Heart left ventricle (tissue), 16 donors: ENCODE data around the gene MRPL32. TPM values are rescaled to one million over a fixed set of nuclear protein-coding genes. Genes with fewer than 3 reads are reported as not detected.

Experiments
- ATAC-seq, 4 donors: fragments of 200-7000 bp; cut with Tn5 transposase; one replicate each; pipeline ENCODE4 v1.9.1; 2020 to 2022; ENCODE audit warnings: moderate library complexity in 4 of 4, mild to moderate bottlenecking in 3 of 4, moderate number of reproducible peaks in 1 of 4
- DNase-seq, 5 donors: peaks; one replicate each; pipeline ENCODE4 v3.0.0-alpha.2; 2020
- H3K27ac ChIP-seq, 12 donors: fragments of 200-600 bp; sonication (generic) in 4 of 12; one replicate each; pipeline versions ENCODE4 v1.5.0 to v1.8.0; 2016 to 2022; ENCODE audit warnings: mild to moderate bottlenecking in 2 of 12
- H3K27me3 ChIP-seq, 9 donors: fragments of 200-600 bp; sonication (generic) in 2 of 9; one replicate each; pipeline versions ENCODE4 v1.5.1 to v1.8.0; 2016 to 2022; ENCODE audit warnings: mild to moderate bottlenecking in 3 of 9
- H3K36me3 ChIP-seq, 9 donors: fragments of 200-600 bp; sonication (generic) in 2 of 9; one replicate each; pipeline versions ENCODE4 v1.5.0 to v1.8.0; 2018 to 2022; ENCODE audit warnings: mild to moderate bottlenecking in 2 of 9
- H3K4me1 ChIP-seq, 12 donors: fragments of 200-600 bp; sonication (generic) in 4 of 12; one replicate each; pipeline versions ENCODE4 v1.5.0 to v1.8.0; 2016 to 2022; ENCODE audit warnings: mild to moderate bottlenecking in 3 of 12
- H3K4me3 ChIP-seq, 12 donors: fragments of 200-600 bp; sonication (generic) in 4 of 12; one replicate each; pipeline versions ENCODE4 v1.5.0 to v1.8.0; 2017 to 2022; ENCODE audit warnings: mild to moderate bottlenecking in 9 of 12, moderate library complexity in 4 of 12
- H3K9me3 ChIP-seq, 12 donors: fragments of 200-600 bp; sonication (generic) in 4 of 12; one replicate each; pipeline versions ENCODE4 v1.5.0 to v1.8.0; 2016 to 2022; ENCODE audit warnings: mild to moderate bottlenecking in 1 of 12
- POLR2A ChIP-seq, 2 donors: fragments of 450-650 bp; IDR thresholded peaks; one replicate each; pipeline ENCODE4 v1.6.1; 2017; ENCODE audit warnings: antibody characterized with exemption in 2 of 2, mild to moderate bottlenecking in 2 of 2, moderate library complexity in 2 of 2
- WGBS, 4 donors: extraction: QIAGEN DNeasy Blood & Tissue Kit in 2 of 4; methylation state at CpG; one replicate each; pipeline versions ENCODE4 v1.1.5 to v1.1.7; 2013 to 2018; 5-methylcytosine and 5-hydroxymethylcytosine counted together
- intact Hi-C, 10 donors: fragments of 100-400 bp; cut with DNase I; formaldehyde crosslinking; loops; one replicate each; pipeline versions ENCODE4 v1.11.1 to v1.14.2; 2022
- polyA plus RNA-seq, 2 donors: library from polyadenylated mRNA; stranded (reverse); fragments of 200-250 nt; gene quantifications; one replicate each; pipeline ENCODE4 v1.2.3, GENCODE V29; 2013
- total RNA-seq, 9 donors: library from RNA; depleted of rRNA in 2 of 9; stranded (reverse); fragments of >200 nt in 2 of 9; fragmentation: NEBNext Ultra II Directional in 3 of 9; extraction: Animal tissue kit (Norgen Biotek cat#: 25700) in 3 of 9; gene quantifications; one replicate each; pipeline versions ENCODE4 v1.1.0 to v1.2.4, GENCODE V29; 2016 to 2023
- TF ChIP-seq, protein P1 (sequence below), 12 donors: fragments of 200-600 bp; sonication (generic) in 4 of 12; IDR thresholded peaks; one replicate each; pipeline versions ENCODE4 v1.5.0 to v1.8.0; 2018 to 2022; ENCODE audit warnings: antibody characterized with exemption in 12 of 12, mild to moderate bottlenecking in 5 of 12
- donor health status: ischemic (EF 13 %, LVEDD 7.1; RV severe dilation, severe dysfunction).
- donor health status: healthy with polysubstance abuse.
- donor health status: DM: no; HTN: yes; CAD: no.
- donor health status: DM: no; HTN: no; CAD: no.
- donor health status: ischemic (EF 25% LVEDD 6.9; RV normal size, moderate dysfunction).
- donor health status: ischemic (EF 25% LVEDD 5.7; RV mildly dilated, moderate dysfunction).
- donor health status: healthy.
- donor health status: DM: yes; HTN: yes; CAD: no.
- donor health status: ischemic (EF 35%, LVEDD 5.7; RV mildly dilated, moderate dysfunction).
- donor health status: nonischemic (EF 11% LVEDD 7.7; RV severe dilation, severe dysfunction).
- donor health status: DM: yes; HTN: yes; CAD: no.
- donor health status: PGD.
- donor health status: ischemic (EF 29% LVEDD 5.4; RV normal size, mild dysfunction).
- donor health status: nonischemic (EF 23%, LVEDD 6.1; RV moderate dilation, normal function).

MRPL32 gene
- total and polyA plus RNA-seq, 11 donors = 49.0 to 98.4 (median 63.4) TPM

DNA sequence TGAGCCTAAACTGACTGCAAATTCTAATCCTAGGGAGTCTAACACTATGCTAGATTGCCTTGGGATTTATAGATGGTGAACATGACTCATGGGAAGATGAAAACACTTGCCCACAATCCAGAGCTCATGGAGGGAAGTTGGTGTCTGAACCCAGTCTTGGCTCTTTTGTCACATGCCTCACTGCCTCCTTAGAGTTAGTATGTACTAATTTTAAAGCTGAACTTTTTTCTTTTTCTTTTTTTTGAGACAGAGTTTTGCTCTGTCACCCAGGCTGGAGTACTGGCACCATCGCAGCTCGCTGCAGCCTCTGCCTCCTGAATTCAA, 14.4 kb downstream of the MRPL32 start:
- no peak overlapping the region for H3K27ac ChIP-seq
- ATAC-seq = no peak
- no peak for DNase-seq
- TF ChIP-seq, protein P1, sequence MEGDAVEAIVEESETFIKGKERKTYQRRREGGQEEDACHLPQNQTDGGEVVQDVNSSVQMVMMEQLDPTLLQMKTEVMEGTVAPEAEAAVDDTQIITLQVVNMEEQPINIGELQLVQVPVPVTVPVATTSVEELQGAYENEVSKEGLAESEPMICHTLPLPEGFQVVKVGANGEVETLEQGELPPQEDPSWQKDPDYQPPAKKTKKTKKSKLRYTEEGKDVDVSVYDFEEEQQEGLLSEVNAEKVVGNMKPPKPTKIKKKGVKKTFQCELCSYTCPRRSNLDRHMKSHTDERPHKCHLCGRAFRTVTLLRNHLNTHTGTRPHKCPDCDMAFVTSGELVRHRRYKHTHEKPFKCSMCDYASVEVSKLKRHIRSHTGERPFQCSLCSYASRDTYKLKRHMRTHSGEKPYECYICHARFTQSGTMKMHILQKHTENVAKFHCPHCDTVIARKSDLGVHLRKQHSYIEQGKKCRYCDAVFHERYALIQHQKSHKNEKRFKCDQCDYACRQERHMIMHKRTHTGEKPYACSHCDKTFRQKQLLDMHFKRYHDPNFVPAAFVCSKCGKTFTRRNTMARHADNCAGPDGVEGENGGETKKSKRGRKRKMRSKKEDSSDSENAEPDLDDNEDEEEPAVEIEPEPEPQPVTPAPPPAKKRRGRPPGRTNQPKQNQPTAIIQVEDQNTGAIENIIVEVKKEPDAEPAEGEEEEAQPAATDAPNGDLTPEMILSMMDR (IDR thresholded peaks at IDR 0.05) = no peak
- no peak for TF ChIP-seq POLR2A (IDR thresholded peaks at IDR 0.05)
- 89 to 94% (median 93%) methylated on average over 2 of the region's 2 CpGs for WGBS, 4 donors
- intact Hi-C loops = loop anchor here in 4 of 10 donors (10.0 kb wide), 5 partner anchors 158 to 888 kb away; partner anchors contain the start of genes COA1 (in 1 of the 4) and HECW1 (in 1 of the 4)
- no peaks in the 10 kb centered on the region for H3K9me3 ChIP-seq
- H3K36me3 ChIP-seq = no peaks in the 10 kb centered on the region
- H3K4me1 ChIP-seq = no peaks in the 10 kb centered on the region
- H3K4me3 ChIP-seq = no peak overlapping the region
- H3K27me3 ChIP-seq = no peaks in the 10 kb centered on the region

DNA sequence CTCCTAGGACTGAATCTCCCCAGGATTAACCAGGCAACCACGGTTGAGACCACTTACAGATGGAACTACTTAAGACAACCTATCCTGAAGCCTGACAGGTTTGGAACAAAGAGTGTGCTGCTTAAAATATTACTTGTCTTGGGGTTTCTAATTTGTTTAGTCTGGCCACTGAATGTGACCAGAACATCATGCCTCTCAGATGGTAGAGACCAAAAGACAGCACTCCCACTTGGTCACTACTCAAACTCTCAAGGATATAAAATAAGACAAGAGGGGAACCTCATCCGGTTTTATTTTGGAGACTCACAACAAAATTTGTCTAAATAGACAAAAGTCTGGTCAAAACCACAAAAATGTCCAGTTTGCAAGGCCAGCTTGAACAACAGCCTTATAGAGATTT, 15.3 kb downstream of the MRPL32 start:
- Histone ChIP-seq H3K27me3 (no peaks in the 10 kb centered on the region), H3K4me1 (no peaks in the 10 kb centered on the region), H3K36me3 (no peaks in the 10 kb centered on the region), H3K27ac (no peak overlapping the region), H3K4me3 (no peak overlapping the region), H3K9me3 (no peaks in the 10 kb centered on the region)
- DNase-seq (no peak), ATAC-seq (no peak)
- TF ChIP-seq, protein P1 (IDR thresholded peaks at IDR 0.05) = no peak
- TF ChIP-seq POLR2A (IDR thresholded peaks at IDR 0.05) = no peak
- 74 to 81% (median 77%) methylated on average over 2 of the region's 2 CpGs for WGBS, 4 donors
- intact Hi-C loops = loop anchor here in 4 of 10 donors (10.0 kb wide), 5 partner anchors 157 to 887 kb away; partner anchors contain the start of genes COA1 (in 1 of the 4) and HECW1 (in 1 of the 4)

DNA sequence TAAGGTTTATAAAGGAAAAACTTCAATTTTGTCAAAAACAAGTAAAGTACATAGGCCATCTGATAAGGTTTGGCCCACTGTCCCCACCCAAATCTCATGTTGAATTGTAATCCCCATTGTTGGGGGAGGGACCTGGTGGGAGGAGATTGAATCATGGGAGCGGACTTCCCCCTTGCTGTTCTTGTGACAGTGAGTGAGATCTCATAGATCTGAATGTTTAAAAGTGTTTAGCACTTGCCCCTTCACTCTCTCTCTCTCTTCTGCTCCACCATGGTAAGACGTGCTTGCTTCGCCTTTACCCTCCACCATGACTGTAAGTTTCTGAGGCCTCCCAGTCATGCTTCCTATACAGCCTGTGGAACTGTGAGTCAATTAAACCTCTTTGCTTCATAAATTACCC, 18.2 kb downstream of the MRPL32 start:
- Histone ChIP-seq H3K4me3 (no peak overlapping the region), H3K27ac (no peak overlapping the region), H3K27me3 (no peaks in the 10 kb centered on the region), H3K9me3 (no peaks in the 10 kb centered on the region), H3K4me1 (no peaks in the 10 kb centered on the region), H3K36me3 (no peaks in the 10 kb centered on the region)
- no peak for TF ChIP-seq POLR2A (IDR thresholded peaks at IDR 0.05)
- TF ChIP-seq, protein P1 (IDR thresholded peaks at IDR 0.05) = no peak
- DNase-seq (no peak), ATAC-seq (no peak)
- 57 to 82% (median 59%) methylated on average over 3 of the region's 3 CpGs for WGBS, 4 donors
- intact Hi-C loops = no loop called here

DNA sequence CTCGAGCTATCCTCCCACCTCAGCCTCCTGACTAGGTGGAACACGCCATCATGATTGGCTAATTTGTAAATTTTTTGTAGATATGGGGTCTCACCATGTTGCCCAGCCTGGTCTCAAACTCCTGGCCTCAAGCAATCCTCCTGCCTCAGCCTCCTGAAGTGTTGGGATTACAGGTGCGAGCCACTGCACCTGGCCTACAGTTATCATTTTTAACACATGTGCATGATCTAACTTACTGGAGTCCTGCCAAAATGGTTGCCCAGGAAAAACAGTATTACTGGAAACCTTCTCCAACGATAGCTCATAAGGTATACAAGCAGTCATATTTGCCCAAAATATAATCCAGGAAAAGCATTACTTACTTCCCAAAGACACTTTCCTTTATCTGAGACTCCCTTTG, 20.2 kb downstream of the MRPL32 start:
- Histone ChIP-seq H3K4me1 (no peaks in the 10 kb centered on the region), H3K27ac (no peak overlapping the region), H3K4me3 (no peak overlapping the region), H3K9me3 (peaks cover 0 to 12% (median 0%) of the 10 kb centered on the region in 12 donors), H3K36me3 (no peaks in the 10 kb centered on the region), H3K27me3 (no peaks in the 10 kb centered on the region)
- ATAC-seq (no peak), DNase-seq (no peak)
- WGBS, 4 donors = 68 to 79% (median 72%) methylated on average over 4 of the region's 4 CpGs
- intact Hi-C loops = no loop called here
- TF ChIP-seq POLR2A (IDR thresholded peaks at IDR 0.05) = no peak
- TF ChIP-seq, protein P1 (IDR thresholded peaks at IDR 0.05) = no peak
